Erythroblast (primary cell): ENCODE measurements around the gene SEPTIN8.

Source experiments
- DNase-seq, 2 experiments: peaks; one replicate each; lab custom pipeline; 2025; lab: John Stamatoyannopoulos, UW
- GATA1 ChIP-seq: IDR thresholded peaks from 2 replicates; pipeline ENCODE4 v1.6.1; 2011; ENCODE audit warnings: low read depth, mild to moderate bottlenecking, control low read depth, low read length, moderate library complexity
- POLR2A ChIP-seq: IDR thresholded peaks from 2 replicates; pipeline ENCODE4 v1.6.1; 2011; ENCODE audit warnings: mild to moderate bottlenecking, low read length

SEPTIN8 gene

DNA sequence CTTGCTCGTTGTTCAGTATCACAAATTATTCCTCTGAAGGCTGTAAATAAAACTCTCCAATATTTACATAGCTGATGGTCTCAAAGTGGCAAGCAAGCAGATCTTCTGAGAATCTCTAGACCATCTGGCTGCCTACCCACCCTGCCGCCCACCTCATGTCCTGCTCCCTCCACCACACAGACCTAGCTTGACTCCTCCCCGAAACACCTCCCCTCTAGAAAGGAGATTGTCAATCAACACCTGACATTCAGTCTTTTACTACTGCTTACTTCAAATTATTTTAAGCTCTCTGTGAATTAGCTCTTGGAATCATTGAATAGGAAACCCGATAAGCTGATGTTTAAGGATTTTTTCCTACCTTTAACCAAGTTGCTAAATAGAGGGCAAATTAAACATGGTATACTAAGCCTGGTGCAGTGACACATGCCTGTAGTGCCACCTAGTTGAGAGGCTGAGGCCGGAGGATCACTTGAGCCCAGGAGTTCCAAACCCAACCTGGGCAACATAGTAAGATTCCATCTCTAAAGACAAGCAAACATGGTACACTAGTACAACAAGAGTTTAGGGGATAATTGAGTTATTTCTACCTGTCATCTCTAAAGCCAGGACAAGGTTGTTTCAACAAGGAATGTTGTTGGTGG is 25.1 kb upstream of the SEPTIN8 start:
- TF ChIP-seq GATA1 (no peak), POLR2A (no peak)

DNA sequence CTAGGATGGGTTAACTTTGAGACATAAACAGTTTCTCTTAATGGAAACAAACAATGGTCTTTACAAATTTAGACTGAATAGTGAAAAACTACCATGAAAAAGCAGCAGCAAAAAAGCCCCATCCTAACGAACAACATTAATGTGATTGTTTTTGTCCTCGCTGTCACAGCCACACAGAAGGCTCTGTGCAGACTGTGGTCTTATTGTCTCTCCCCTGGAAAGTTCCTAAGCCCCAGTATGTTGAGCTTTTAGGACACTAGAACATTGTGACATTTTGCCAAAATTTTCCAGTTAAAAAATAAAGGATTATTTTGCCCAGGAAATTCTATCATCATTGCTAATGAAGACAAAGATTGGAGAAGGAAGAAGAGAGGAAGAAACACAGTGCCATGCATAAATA is 23.5 kb upstream of the SEPTIN8 start:
- no peak for TF ChIP-seq GATA1
- DNase-seq = no peak

More for the DNA sequence above, 25.1 kb upstream of the SEPTIN8 start:
- no peak for DNase-seq

- DNase-seq = no peak
- TF ChIP-seq POLR2A (no peak), GATA1 (no peak)
Observed at GRCh38 chr5:132799392-132799791, 22.4 kb upstream of the SEPTIN8 start.

DNA sequence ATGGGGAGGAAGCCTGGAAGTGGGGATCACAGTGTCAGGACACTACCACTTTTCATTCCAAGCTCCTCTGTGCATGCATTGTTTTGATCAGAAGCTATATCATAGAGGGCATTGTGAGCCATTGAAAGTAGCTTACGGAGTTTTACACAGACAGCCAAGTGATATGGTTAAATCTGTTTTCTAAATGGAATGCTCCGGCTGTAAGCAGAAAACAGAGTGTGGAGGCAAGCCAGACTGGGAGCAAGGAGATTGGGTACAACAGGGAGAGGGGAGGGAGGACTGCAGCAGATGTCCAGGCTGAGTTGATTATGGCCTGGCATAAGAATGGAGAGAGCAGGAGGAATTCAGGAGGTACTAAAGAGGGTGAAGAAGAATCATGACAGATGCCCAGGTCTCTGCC is 20.6 kb upstream of the SEPTIN8 start:
- TF ChIP-seq POLR2A (no peak), GATA1 (no peak)
- DNase-seq = no peak

DNA sequence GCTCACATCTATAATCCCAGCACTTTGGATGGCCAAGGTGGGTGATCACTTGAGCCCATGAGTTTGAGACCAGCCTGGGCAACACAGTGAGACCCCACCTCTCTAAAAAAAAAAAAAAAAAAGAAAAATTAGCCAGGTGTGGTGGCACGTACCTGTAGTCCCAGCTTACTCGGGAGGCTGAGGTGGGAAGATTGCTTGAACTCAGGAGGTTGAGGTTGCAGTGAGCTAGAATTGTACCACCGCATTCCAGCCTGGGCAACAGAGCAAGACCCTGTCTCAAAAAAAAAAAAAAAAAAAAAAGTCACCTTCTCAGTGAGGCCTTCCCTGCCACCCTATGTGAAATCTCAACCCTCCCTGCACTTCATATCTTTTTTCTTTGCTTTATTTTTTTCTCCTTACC is 14.0 kb upstream of the SEPTIN8 start:
- no peak for DNase-seq
- TF ChIP-seq POLR2A (no peak), GATA1 (no peak)

DNA sequence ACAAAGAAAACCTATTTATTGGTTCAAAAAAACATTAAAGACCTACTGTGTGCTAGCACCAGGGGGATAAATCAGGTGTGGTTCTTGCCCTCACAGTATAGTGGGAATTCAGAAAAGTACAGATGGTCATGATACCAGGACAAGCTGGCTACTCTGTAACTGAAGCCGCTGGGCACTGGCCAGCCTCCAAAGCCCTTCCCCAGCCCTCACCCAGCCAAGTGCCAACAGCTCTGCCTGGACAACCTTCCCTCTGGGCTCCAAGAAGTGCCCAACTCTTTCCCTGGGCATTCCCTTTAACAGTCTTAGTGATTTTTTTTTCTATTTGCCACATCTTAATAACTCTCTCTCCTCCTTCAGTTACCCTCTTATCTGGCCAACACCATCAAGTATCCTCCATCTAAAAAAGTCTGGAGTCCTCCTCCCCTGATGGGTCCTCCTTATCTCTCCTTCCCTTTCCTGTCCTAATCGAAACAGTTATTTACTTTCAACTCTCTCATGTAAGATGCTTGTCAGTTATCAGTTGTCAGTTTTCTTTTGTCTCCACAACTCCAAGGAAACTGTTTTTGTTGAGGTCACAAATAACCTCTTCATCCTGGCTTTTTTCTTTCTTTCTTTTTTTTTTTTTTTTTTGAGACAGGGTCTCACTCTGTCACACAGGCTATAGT is 13.3 kb upstream of the SEPTIN8 start:
- TF ChIP-seq POLR2A (no peak), GATA1 (no peak)
- peak; percentile 24 to 67 for DNase-seq

DNA sequence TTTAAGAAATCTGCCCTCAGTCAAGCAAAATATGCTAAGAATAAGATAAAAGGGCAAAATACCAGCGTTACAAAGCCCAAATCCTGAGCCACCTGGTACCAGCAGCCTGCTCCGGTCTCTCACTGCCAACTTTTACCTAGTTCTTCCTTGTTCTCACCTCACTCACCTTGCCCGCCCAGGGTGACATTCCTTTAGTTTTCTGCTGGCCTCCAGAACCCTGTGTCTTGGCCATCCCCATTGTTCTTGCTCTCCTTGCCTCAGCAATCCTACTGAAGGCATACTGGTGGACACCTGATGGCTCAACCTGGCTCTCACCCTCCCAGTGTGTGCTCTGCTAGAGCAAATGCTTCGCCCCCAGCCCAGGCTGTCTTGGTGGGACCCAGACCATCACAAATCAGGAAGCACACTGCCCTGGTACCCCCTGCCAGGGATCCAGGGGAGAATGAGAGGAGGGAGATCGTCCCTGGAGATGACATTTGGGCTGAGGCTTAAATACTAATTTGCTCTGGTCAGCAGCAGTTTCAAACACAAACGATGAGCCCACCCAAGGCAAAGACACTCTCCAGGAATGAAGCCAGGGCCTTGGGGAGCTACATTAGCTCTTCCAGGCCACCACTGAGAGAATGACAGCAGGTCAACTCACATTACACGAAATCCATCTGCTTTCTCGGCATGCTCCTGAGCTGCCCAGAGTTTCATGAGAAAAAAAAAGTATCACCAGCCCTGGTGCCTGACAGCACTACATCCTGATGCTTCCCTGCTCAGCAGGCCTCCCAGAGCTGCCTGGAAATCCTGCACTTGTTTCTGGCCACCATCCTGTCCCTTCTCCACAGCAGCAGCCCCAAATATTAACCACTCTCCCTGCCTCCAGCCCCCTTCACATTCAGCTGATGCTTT is 12.2 kb upstream of the SEPTIN8 start:
- TF ChIP-seq GATA1 (no peak), POLR2A (no peak)
- DNase-seq = no peak

- TF ChIP-seq GATA1 (no peak), POLR2A (no peak)
- DNase-seq = peak; percentile 20 to 44
Observed at GRCh38 chr5:132788508-132788907, 11.5 kb upstream of the SEPTIN8 start.

DNA sequence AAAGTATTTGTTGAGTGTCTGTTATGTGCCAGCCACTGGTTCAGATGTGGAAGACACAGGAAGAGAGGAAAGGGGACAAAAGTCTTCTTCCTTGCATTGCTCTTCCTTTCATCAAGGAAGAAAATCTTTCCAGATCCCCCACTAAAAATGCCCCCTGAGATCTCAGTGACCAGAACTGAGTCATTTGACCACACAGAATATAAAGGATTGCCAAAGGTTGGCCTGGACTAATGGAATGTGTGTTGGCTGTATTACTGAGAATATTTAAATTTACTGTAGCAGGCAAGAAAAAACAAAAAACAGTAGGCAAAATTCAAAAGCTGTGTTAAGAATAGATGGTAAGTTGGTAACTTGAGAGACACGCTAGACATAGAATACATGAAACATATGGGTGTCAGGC is 10.0 kb upstream of the SEPTIN8 start:
- no peak for TF ChIP-seq POLR2A
- no peak for TF ChIP-seq GATA1
- DNase-seq = no peak

DNA sequence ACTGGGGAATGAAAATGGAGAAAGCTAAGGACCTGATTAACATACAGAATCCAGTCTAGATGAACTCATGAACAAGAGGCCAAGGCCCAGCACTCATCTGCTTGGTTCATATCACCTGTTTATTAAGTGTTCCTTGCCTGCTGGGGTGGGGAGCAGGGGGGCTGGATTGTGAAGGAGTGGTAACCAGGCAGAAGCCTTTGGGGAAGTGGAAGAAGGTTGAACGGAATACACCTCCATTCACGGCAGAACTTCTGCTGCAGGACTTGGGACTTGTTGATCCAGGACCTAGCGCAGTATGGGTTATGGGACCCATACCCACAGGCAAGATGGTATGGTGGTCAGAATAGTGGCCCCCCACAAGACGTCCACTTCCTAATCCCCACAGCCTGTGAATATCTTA is 8.8 kb upstream of the SEPTIN8 start:
- no peak for TF ChIP-seq GATA1
- TF ChIP-seq POLR2A = no peak
- no peak for DNase-seq

DNA sequence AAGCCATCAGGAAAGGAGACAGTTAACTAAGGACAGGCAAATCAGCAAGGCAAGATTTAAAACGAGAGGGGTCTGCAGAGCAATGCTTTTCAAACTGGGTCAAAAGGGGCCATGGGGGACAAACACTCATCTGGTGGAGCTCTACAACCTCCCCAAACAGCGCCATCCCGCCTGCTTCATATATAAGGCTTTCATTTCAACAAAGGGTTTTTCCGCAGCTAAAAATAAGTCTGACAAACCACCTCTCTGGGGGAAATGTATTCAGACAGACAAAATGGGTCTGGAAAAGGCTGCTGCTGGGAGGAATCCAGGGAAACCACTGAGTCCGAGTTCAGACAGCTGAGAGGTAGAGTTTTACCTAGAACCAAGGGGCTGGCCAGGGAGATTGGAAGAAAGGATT is 8.3 kb upstream of the SEPTIN8 start:
- no peak for DNase-seq
- TF ChIP-seq GATA1 (no peak), POLR2A (no peak)

DNA sequence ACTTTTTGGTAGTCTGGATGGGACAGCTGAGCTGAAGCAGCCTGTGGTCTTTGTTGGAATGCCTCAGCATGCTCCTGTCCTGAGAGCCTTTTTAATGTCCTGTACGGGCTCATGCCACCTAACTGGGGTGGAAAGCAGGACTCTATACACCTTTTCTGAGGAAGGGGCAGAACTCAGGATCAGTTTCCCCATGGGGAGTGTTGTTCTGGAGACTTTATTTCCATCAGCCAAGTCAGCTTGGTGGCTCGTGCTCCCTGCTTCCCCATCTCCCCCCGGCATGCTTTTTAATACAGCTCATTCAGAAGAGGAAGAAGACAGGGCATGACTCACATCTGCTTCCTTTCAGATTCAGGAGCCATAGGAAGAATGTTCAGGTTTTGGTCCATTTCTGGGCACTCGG is 5.1 kb upstream of the SEPTIN8 start:
- TF ChIP-seq GATA1 (no peak), POLR2A (no peak)
- DNase-seq = no peak

DNA sequence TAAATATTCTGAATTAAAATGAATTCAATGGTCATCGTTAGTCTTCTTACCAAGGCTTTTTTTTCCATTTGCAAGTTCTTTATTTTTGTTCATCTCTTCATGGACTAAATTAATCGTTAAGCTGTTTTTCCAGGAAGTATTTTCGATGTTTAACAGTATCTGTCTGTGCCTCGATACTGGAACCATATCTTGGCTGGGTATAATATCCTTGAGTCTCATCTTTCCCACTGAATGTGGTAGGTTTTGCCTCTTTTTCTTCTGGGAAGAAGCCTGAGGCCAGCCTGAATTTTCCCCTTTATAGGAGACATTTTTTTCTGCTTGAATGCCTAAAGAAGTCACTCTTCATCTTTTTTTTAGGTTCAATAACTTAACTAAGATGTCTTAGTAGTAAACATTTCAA is 4.0 kb upstream of the SEPTIN8 start:
- no peak for TF ChIP-seq POLR2A
- no peak for DNase-seq

GRCh38 chr5:132780577-132780976 is 3.5 kb upstream of the SEPTIN8 start:
- DNase-seq = no peak
- TF ChIP-seq GATA1 (no peak), POLR2A (no peak)
